GM23248 (cell line): ENCODE data around the gene COL16A1.

Source experiments
- EZH2 ChIP-seq: fragments of 200-600 bp; sonication (generic); IDR thresholded peaks from 2 replicates; pipeline ENCODE4 v1.6.1; 2018; ENCODE audit warnings: antibody characterized with exemption, mild to moderate bottlenecking; ENCODE audit not compliant: insufficient read depth, poor library complexity, severe bottlenecking
- EZH2phosphoT487 ChIP-seq: fragments of 200-600 bp; sonication (generic); IDR thresholded peaks from 2 replicates; pipeline ENCODE4 v1.6.1; 2018; ENCODE audit warnings: antibody characterized with exemption, moderate library complexity, mild to moderate bottlenecking, low read depth; ENCODE audit not compliant: insufficient read depth

GRCh38 chr1:31679676-31680230 is 24.1 kb downstream of the COL16A1 start:
- TF ChIP-seq EZH2 (no peak), EZH2phosphoT487 (no peak)
